RPMI8226 (cell line): Measurements from ENCODE around the gene NBAS.

Experiments
- DNase-seq: peaks from one replicate; pipeline ENCODE4 v3.0.0-alpha.2; 2015

NBAS gene

DNA sequence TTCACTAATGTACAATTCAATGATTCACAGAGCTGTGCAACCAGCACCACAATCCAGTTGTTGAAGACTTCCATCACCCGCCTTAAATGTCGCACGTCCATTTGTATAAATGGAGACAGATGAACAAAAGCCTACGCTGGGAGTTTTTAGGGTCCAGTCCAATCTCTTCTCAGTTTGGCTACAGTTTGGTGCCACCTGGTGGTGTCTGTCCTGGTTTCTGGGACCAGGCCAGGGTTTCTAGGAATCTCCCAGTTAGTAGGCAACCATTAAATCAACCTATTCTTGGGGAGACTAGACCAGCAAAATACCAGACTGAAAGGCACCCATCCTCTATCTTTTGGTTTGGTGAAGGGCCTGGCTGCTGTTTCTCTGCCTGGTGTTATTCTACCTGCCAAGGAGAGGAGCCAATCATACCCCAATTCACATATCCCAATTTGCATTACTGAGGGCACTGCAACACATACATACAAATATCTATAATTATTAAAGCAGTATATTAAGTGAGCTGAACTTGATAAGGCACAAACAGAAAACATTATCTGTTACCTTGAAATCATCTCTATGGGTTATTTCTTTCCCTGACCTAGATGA lies 27.3 kb upstream of the NBAS start:
- DNase-seq, result peak; percentile 49

DNA sequence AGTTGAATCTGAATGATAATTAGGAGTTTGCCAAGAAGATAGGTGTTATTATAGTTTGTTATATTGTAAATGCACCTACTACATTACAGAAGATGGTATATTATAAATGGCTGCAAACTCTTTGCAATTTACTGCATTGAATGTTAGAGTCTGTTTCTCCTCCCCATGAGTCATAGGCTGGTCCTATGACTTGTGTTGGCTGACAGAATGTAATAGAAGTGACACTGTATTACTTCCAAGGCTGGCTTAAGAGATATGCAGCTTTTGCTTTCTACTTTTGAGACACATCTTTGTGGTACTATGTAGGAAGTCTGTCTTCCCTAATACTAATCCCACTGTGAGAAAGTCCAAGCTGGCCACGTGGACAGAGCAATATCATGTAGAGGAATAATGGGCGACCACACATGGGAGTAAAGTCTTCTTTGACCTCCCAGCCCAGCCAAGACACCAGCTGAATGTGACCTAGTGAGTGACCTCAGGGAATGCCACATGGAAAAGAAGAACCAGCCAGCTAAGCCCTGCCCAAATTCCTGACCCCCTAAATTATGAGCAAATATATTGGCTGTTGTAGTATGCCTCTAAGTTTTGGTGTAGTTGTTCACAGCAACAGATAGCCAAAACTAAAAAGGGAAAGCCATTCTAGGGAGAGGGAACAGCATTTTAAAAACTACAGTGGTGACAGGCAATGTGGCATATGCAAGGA lies 23.8 kb upstream of the NBAS start:
- no peak for DNase-seq

DNA sequence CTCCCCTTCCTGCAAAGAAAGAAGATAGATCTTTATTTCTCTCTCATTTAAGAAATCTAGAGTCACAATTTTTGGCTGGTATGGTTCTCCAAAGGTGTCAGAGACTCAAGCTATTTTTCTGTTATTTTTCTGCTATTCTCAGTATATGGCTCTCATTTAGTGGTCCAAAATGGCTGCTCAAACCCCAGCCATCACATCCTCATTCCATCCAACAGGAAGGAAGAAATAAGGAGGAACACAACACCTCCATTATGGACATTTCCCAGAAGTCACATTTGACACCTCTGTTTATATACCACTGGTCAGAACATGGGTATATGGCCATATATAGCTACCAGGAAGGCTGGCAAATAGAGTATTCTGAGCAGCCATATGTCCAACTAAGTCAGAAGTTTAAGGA lies 23.2 kb upstream of the NBAS start:
- no peak for DNase-seq

DNA sequence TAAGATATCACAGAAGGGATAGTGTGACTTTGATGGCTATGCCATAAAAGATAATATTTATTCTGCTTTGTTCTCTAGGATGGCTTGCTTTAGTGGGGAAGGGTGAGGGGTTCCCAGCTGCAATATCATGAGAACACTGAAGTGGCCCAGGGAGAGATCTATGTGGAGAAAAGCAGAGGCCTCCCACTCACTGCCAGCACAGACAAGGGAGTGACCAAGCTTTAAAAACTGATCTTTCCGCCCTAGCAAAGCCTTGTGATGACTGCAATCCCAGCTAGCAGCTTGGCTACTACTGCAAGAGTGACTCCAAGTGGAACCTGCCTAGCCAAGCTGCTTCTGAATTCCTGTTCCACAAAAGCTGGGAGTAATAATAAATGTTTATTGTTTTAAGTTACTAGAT lies 22.7 kb upstream of the NBAS start:
- no peak for DNase-seq

DNA sequence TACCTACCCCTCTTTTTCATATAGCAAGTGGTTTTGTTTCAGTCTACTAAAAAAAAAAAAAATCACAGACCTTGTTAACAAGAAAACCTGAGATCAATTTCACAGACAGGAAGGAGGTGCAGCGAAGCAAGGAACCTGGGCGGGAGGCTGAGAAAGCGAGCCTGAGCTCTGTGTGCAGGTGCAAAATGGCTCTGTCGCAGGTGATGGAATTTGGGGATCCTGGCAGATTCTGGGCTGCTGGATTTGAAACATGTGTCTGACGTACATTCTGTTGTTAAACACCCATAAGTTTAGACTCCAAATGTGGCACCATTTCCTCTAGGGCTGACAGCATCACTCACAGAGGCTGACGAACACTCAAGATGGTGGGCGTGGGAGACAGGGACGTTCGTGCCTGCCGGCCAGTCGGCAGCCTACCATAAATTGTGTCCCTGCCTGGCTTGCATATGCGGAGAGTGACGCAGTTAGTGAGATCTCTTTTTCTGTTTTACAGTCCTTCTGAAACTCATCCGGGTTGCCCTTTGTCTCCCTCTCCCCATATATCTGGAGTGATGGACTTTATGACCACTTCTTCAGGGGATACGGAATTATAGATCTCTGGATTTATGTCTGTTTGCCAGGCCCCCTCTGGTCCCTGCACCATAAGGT lies 21.7 kb upstream of the NBAS start:
- no peak for DNase-seq

DNA sequence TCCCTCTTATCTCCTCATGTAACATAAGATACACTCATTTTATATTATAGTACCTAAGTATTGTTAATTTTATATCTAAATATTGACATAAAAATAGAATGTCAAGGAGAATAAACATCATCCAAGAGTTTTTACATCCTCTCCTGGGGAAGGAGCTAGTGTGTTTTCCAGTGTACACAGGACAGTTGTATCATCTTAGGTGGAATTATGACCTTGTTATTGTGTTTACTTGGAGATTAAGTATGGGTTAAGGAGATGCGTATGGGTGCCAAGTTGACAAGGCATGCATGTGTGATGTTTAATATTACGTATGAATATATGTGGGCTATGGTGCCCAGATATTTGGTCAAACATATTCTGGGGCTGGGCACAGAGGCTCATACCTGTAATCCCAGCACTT lies 19.3 kb upstream of the NBAS start:
- no peak for DNase-seq

DNA sequence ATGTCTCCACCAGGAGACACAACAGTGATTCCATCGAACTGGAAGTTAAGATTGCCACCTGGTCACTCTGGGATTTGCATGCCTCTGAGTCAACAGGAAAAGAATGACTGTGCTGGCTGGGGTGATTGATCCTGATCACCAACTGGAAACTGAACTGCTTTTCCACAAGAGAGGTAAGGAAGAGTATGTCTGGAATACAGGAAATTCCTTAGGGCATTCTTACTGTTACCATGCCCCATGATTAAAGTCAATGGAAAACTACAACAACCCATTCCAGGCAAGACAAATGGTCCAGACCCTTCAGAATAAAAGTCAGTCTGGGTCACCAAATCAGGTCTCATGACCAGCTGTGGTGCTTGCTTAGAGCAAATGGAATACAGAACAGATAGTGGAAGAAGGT lies 18.5 kb upstream of the NBAS start:
- no peak for DNase-seq

DNA sequence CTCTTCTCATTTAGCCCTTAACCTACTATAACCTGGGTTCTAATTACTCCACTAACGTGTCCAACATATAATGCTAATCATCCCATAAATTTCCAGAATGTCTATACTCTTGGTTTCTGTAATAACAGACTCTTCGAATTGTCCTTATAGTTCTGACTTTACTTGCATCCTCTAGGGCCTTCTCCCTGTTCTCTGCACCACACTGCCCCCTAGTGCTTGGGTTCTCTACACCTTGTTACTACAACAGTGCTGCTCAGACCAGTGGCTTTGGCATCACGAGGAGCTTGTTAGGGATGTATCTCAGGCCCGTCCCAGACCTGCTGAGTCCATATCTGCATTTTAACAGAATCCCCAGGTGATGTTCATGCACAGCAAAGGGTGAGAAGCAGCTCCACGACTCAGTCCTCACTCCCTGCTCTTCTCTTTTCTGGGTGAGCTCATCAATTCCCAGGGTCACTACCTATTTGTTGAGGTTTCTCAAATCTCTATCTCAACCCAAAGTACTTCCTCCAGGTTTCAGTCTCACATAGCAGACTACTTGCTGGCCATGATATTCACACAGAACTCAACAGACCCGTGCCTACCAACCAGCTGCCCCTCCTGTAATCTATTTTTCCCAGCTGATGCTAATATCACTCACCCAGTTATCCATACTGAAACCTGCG lies 16.1 kb upstream of the NBAS start:
- DNase-seq, result peak; percentile 88

DNA sequence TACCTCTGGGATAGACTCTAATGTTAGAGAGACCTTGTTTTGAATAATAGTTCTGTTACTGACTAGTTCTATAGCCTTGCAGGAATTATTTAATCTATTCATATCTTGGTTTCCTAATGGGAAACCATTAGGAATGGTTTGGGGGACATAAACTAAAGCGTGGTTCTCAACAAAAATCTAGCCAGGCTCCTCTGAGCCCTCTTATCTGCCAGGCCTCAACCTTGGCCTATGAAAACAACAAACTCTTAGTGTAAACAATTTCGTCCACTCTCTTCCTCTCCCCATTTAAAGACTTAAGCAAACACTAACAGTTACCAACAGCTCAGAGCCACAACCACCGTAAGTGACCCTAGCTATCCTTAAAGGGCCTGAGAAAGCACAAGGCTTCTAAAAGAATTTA lies 10.6 kb upstream of the NBAS start:
- no peak for DNase-seq

DNA sequence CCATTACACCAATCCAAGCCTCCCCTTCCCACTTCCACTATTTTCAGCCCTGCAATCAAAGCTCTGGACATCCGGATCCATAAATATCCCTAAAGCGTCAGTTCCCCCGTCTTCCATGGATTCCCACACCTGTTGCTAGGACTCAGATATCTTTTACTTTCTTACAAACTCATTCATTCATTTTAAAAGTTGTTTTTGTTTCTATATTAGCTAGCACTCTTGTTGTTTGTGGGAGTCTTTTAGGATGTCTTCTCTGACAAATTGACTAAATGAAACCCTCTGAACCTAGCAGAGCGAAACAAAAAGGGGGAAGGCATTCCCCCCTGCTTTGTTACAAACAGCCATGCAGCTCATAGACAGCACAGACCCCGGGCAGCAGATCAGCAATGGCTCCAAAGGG lies 9.0 kb upstream of the NBAS start:
- DNase-seq, result no peak

DNA sequence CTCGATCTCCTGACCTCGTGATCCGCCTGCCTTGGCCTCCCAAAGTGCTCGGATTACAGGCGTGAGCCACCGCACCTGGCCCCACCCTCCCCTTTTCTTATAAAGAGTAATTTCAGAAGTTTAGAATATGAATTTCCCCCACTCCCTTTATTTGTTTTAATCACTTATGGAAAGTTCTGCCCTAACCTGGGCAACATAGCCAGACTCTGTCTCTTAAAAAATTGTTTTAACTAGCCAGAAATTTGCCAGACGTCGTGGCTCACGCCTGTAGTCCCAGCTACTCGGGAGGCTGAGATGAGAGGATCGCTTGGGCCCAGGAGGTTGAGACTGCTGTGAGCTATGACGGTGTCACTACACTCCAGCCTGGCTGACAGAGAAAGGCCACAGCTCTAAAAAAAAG lies 7.7 kb upstream of the NBAS start:
- no peak for DNase-seq

DNA sequence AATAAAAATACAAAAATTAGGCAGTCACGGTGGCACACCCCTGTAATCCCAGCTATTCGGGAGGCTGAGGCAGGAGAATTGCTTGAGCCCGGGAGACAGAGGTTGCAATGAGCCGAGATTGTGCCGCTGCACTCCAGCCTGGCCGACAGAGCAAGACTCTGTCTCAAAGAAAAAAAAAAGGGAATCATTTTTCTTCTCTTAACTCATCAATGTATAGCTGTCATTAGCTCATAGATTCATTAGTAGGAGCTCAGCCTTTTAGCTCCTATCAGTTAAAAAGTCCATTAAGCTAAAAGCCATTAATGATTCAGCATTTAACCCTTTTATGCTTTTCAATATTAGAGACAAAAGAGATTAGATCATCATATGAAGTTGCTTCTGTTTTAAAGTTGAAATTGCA lies 5.8 kb upstream of the NBAS start:
- DNase-seq, result no peak

DNA sequence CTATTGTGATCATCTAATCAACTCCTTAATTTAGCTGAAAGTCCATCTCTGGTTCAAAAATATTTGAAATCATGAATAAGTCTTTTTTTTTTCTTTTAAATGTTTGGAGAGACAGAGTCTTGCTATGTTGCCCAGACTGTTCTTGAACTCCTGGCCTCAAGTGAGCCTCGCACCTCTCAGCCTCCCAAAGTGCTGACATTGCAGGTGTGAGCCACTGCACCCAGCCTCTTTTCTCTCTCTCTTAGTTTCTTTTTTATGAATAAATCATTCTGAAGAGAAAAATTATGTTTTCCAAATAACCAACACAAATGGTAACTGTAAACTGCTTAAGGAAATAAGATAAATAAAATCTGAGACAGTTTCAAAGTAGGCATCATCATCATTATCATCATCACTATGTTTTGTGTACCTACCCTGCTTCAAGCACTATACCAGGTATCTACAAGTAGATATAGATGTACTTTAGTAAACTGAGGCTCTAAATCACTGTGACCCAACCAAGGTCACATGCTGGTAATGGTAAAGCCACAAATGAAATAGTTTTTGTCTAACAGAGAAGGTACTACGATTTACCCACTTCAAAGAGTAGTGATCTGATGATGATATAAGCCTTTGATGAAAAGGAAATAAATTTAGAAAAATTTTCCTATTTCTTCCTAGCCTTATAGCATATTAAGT lies 5.0 kb upstream of the NBAS start:
- no peak for DNase-seq

DNA sequence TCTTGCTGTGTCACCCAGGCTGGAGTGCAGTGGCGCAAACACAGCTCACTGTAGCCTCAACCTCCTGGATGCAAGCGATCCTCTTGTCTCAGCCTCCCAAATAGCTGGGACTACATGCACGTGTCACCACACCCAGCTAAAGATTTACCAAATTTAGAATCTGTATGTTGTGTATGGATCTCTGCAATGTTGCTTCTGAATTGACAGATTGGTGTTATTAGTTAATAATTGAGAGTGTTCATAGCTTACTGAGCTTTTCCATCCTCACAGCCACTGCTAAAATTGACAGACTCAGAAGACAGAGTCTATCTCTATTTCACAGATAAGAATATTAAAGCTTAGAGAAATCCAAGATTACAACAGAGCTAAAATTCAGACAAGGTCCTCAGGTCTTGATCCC lies 4.3 kb upstream of the NBAS start:
- no peak for DNase-seq

DNA sequence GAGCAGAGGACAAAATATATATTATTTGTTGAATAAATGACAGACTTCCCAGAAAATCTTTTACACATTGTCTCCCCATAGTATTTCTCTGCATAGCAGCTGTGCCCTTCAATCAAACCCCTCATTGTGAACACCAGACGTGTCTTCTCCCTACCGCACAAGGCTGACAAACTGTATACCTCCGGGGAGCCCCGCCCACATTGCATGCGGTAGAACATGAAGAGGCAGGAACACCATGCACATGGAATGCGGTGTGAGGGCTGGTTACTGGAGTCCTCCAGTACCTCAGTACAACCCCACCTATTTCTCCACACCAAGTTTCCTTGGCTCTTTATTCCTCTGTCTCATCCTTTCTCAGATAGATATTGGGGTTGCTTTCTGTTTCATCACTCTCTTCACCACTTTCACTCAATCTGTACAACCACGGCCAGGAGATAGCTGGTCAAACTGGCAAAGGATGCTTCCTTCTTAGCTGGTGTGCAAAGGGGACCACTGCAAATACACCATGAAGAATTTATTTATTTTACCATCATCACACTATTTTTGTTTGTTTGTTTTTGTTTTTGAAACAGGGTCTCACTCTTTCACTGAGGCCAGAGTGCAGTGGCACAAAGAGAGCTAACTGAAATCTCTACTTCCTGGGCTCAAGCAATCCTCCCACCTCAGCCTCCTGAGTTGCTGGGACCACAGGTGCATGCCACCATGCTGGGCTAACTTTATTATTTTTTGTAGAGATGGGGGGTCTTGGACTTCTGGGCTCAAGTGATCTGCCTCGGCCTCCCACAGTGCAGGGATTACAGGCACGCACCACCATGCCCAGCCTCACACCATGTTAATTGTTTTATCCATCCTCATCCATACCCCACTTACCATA lies 2.3 kb upstream of the NBAS start:
- no peak for DNase-seq

DNA sequence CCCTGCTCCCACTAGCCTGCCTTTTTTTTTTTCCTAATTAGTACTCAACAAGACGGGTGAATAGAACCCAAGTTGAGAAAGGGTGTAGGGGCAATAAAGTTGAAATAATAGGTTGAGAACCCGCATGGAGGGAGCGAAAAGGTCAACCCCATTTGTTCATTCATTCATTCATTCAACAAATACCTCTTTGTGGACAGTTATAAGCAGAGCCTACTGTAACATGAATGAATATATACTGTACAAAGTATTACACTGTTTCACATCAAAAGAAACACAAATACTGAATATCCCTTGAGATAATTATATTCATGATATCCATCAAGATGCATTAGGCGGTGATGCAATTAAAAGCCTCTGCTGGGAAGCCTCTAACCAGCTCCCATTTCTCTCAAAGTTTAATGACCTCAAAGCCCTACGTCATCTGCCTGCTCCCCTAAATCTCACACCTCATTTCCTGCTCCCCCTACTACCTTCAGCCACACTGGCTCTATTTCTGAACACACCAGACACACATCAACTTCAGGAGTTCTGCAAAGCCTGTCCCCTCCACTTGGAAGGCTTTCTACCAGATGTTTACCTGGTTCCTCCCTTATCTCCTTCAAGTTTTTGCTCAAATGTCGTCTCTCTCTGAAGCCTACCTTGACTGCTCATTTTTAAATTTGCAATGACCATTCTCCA lies 1.4 kb upstream of the NBAS start:
- no peak for DNase-seq

DNA sequence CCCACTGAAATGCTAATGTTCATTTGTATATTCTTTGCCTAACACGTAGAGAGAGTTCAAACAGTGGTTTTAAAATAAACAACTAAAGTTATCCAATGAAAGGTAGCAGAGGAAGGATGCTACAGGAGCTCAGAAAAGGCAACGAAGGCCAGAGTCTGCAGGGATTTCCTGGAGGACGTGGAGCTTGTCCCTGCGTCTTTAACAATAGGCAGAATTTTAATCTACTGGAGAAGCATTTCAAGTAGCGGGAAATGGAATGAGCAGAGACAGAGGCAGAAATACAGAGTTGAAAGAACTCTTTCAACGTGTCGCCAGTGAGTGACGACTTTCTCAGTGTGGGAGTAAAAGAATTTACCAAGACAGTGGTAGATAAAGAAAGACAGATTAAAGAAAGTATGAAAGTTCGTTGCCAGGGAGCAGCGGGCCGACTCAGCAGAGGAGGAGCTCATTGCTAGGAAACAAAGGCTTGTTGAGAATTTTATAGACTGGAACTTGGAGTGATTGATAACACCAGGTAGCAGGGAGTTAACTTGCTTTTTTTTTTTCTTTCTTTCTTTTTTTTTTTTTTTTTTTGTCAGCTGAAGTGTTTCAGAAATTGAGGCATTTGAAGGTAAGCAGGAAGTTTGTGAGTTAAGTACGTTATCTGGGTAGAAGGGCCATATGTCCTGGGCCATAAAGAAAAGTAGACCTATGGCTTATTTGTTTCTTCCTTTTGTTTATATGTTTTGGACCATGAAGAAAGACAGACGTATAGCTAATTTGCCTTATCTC lies 625 bp upstream of the NBAS start:
- DNase-seq, result peak; percentile 5

DNA sequence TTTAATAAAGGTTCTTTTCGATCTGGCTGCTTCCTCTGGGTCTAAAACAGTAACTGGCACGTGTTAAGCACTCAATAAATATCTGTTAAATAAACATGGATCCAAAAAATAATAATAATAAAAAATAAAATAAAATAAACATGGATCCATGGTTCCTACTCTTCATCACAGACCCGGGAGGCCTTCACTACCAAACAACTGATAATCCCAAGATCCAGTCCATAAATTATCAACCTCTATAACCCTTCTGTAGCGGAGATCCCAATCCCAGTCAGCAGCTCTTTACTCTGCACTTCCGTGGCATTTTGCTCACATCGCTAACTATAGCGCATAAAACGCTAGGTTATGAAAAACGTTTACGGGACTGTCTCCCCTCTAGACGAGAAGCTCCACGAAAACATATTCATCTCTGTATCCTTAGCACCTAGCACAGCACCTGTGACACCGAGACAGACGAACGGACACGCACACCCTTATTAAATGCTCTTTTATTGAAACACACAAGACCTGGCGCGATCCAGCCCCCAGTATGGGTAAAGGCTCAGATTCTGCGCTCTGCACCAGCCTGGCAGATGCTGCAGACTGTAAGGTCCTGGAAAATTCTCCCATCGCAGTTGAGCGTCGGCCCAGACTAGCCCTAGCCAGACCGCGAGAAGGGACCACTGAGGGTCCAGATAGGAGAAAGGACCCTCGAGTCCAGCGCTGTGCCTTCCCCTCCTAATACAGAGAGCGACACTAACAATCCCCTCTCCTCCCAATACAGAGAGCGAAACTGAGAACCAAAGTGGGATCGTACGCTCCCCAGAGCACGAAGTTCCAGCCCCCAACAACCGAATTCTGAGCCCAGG lies 770 bp downstream of the NBAS start:
- peak; percentile 30 for DNase-seq

DNA sequence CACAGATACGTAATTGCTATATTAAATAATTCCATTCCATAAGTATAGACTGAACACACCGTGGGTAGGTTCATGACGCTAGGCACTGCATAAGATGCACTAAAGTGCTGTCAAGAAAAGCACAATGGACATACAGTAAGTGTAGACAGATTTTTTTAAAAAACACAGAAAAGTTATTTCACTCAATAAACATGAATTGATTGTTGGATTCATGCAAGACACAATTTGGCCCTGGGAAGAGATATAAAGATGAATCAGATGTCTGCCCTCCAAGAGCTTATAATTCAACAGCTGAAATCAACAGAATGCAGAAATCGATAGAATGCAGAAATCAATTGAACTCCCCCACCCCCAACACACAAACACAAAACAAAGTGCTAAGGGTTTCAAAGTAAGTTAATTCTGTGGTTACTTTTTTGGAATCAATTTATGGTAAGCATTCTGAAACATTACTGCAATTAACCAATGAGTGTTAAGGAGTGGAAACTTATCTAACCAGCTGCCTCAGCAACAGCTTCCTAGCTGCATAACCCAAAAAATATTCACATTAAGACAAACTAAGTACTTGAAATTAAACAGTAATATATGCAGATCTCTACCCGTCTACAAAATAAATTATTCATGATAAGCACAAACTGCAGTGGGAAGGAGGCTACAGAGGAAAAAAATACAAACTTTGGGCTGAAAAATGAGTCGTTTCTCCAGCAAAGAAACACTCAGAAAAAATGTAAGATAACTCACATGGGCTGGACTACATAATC lies 1.6 kb downstream of the NBAS start:
- no peak for DNase-seq
